ENCODE data around the gene MBD3L2B.

DNA sequence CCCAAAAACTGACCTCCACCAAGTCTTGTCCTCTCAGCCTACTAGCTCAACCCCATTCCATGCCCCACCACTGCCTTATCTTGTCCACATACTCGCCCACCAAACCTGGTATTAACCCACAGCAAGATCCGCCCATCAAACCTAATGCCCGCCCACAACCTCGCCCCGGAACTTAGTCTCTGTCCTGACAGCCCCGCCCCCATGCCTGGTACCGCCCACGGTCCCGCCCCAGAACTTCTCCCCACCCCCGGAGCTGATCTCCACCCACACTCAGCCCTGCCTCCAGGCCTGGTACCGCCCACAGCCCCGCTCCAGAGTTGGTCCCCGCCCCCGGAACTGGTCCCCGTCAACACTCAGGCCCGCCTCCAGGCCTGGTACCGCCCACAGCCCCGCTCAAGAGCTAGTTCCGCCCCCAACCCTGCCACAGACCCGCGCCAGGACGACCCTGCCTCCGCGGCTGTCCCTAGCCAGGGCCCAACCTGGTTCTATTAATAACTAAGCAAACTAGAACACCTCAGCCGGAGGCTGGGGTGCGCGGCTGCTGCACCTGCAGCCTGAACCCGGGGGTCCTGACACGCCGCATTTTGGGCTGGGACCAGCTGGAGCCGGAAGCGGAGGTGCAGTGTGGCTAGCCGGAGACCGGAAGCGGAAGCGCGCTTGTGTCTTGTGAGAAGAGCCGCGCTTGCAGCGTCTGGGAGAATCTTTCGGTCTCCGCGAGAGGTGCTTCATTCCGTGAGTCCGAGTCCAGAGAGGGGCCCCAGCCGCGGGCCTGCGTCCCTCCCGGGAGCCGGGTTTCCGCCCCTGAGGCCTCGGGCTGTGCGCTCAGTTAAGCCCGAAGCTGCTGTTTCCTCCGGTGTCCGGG is 48.0 kb upstream of the MBD3L2B start, which contains the start of gene ZNF557:
- TF ChIP-seq JUN (IDR thresholded peaks at IDR 0.05; ENCODE audit: borderline replicate concordance, insufficient read depth, insufficient read length, low read depth) (no peak), POLR2AphosphoS5 (IDR thresholded peaks at IDR 0.05; ENCODE audit: insufficient read depth, low read depth, low read length) (peak; percentile 87)
- TF ChIP-seq, protein P1, sequence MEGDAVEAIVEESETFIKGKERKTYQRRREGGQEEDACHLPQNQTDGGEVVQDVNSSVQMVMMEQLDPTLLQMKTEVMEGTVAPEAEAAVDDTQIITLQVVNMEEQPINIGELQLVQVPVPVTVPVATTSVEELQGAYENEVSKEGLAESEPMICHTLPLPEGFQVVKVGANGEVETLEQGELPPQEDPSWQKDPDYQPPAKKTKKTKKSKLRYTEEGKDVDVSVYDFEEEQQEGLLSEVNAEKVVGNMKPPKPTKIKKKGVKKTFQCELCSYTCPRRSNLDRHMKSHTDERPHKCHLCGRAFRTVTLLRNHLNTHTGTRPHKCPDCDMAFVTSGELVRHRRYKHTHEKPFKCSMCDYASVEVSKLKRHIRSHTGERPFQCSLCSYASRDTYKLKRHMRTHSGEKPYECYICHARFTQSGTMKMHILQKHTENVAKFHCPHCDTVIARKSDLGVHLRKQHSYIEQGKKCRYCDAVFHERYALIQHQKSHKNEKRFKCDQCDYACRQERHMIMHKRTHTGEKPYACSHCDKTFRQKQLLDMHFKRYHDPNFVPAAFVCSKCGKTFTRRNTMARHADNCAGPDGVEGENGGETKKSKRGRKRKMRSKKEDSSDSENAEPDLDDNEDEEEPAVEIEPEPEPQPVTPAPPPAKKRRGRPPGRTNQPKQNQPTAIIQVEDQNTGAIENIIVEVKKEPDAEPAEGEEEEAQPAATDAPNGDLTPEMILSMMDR (IDR thresholded peaks at IDR 0.05; ENCODE audit: extremely low read depth in 1 of 2, insufficient read depth in 1 of 2, low read depth in 1 of 2, low read length in 2 of 2) = no peak
- TF ChIP-seq, protein P2, sequence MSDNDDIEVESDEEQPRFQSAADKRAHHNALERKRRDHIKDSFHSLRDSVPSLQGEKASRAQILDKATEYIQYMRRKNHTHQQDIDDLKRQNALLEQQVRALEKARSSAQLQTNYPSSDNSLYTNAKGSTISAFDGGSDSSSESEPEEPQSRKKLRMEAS (IDR thresholded peaks at IDR 0.05; ENCODE audit: insufficient read depth, insufficient read length) = no peak
